ENCODE results near the gene TAB2. TPM values are rescaled to one million over a fixed set of nuclear protein-coding genes. Genes with fewer than 3 reads are reported as not detected.

TAB2 gene
- total RNA-seq, 1 donor from 2014 or later, result 51.0 TPM

GRCh38 chr6:149371154-149371553 is 53.6 kb downstream of the TAB2 start:
- no peak for DNase-seq (ENCODE audit: low spot score)

DNA sequence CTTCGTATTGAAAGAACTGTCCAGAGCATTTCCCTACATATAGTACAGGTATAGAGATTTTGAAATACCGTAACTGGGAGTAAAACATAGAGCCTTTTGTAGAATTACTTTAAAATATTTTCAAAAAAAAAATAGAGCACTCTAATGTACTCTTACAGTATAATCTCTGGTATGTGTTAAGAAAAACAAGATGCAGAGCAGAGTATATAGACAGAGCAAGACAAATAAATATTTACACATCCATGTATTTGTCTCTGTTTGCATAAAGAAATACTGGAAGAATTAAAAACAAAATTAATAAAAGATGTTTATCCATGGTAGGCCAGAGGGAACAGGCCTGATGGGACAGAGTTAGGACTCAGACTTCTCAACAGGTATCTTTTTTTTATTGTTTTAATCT is 54.5 kb downstream of the TAB2 start:
- no peak for DNase-seq (ENCODE audit: low spot score)

GRCh38 chr6:149373511-149373910 is 56.0 kb downstream of the TAB2 start:
- no peak for DNase-seq (ENCODE audit: low spot score)

DNA sequence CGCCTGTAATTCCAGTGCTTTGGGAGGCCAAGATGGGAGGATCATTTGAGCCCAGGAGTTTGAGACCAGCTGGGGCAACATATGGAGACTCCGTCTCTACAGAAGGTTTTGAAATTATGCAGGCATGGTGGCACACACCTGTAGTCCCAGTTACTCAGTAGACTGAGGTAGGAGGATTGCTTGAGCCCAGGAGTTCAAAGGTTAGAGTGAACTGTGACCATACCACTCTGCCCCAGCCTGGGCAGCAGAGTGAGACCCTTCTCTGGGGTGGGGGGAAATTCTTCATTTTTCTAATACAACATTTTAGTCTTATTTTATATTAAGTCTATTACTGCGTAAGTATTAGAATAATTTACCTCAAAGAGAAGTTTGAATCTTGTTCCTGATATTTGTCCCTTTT is 62.5 kb downstream of the TAB2 start:
- DNase-seq (ENCODE audit: low spot score), result no peak

DNA sequence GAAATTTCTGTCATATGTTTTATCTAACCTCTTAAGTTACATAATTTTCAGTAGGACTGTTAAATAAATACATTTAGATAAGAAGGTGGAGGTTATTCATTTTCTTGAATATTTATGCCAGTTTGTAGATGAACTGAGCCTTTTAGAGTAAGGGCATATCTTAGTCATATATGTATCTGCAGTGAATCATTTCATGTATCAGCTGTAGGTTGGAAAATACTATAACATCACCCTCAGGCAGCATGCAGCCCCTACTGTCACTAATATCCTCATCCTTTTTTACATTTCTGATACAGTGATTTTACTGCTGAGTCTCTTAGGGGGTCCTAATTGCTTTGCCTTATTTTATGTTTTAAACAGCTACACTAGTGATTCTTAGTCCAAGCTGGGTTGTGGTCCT is 63.0 kb downstream of the TAB2 start:
- no peak for DNase-seq (ENCODE audit: low spot score)

GRCh38 chr6:149383371-149383770 is 65.9 kb downstream of the TAB2 start:
- DNase-seq (ENCODE audit: low spot score), result no peak

DNA sequence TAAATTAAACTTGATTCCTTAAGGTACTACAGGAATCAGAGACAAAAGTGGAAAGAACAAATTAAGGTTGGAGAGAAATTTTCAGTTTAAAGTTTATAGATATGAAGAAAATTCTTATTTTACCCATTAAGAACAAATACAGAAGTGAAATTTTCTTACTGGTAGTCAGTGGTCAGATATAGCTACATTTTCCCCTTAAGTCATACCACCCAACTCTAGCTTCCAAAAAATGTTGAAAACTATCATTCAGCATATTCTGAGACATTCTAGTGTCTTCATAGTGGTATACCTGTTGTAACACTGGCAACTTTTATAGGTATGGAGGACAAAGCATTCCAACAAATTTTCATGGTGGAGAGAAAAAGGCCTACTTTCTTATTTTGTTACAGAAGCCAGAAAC is 67.0 kb downstream of the TAB2 start:
- DNase-seq (ENCODE audit: low spot score), result no peak

DNA sequence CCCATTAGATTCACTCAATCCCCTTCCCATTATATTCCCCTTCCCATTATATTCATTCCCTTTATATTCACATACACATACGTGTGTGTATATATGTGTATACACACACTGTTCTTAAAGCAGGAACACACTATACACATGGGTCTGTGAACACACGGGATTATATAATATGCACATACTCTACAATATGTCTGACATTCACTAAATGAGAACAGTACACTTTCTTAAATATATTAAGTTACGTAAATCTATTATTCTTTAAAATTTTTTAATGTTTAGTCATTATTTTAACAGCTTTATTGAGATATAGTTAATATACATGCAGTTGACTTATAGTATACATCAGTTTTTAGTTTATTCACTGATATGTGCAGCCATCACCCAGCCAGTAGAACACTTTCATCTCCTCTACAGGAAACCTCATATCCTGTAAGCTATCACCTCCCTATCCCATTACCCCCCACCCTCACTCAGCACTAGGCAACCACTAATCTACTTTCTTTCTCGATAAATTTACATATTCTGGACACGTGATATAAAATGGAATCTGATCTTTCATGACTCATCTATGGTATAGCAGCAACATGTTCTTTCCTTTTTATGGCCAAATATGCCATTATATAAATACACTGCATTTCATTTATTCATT is 68.6 kb downstream of the TAB2 start:
- no peak for DNase-seq (ENCODE audit: low spot score)

DNA sequence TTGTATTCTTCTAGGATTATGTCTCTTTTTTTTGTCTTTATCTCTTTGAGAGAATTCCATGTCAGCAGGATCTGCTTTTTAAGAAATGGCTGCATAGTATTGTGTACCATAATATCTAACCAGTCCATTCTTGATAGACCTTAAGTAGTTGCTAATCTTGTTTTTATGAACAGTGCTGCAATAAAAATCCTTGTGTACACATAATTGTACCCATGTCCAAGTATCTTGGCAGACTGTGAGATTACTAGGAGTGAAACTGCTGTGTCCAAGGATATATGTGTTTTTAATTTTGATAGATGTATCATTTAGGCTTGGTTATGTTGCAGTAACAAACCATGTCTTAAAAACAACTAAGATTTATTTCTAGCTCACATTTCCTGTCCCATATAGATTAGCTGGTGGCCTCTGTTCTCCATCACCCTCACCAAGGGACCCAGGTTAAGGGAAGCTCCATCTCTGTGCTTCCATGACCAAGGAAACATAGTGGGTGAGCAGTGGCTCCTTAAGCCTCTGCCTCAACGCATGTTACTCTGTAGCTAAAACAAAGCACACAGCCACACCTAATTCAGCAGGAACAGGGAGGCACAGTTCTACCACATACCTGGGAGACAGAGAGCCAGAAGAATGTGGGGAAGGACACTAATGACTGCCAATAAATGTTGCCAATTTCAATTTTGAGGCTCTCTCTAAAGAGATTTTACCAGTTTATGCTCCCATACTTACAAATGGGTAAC is 70.4 kb downstream of the TAB2 start:
- DNase-seq (ENCODE audit: low spot score), result no peak

DNA sequence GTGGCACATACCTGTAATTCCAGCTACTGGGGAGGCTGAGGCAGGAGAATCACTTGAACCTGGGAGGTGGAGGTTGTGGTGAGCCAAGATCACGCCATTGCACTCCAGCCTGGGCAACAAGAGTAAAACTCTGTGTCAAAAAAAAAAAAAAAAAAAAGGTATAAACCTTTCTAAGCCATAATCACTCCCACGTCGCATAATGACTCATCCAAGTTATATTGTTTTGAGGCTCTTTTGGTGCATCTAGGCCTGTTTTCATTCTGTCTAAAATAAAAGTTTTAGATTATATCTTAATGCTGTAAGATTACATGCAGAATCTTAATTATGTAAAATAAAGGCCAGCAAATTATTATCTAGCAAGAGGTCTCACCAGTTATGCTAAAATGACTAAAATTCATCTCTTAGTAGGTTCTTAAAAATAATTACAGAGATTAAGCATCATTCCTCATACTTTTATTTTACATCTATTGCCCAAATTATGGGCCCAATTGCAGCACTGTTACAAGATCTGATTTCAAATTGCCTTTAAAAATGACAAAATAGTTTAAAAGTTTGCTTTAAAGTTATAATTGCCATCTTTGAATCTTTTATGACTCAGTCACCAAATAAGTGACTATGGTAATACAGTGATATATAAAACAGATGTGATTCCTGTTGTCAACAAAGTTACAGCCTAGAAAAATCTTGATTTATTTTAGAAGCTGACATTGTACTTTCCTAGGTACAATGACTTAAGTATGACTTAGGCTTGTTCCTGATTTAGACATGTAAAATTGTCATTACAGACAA is 72.2 kb downstream of the TAB2 start:
- no peak for DNase-seq (ENCODE audit: low spot score)

- DNase-seq (ENCODE audit: low spot score), result no peak
These were observed 74.6 kb downstream of the TAB2 start for GRCh38 chr6:149392093-149392492.

DNA sequence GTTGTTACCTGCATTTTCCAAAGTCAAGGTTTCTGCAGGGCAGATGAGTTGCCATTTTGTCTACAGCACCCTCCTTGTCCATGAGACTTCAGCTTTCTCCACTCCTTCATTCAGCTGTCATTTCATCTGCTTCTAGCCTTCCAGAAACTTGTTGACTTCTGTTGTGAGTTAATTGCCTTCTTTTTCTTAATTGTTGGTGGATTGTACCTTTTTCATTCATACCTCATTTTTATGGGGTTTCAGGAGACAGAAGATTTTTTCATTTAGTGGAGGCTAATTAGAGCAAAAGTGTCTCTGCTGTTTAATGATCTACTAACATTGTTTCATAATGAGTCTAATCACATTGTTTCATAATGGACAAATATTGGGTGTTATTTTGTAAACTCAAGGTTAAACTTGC is 75.0 kb downstream of the TAB2 start:
- no peak for DNase-seq (ENCODE audit: low spot score)

DNA sequence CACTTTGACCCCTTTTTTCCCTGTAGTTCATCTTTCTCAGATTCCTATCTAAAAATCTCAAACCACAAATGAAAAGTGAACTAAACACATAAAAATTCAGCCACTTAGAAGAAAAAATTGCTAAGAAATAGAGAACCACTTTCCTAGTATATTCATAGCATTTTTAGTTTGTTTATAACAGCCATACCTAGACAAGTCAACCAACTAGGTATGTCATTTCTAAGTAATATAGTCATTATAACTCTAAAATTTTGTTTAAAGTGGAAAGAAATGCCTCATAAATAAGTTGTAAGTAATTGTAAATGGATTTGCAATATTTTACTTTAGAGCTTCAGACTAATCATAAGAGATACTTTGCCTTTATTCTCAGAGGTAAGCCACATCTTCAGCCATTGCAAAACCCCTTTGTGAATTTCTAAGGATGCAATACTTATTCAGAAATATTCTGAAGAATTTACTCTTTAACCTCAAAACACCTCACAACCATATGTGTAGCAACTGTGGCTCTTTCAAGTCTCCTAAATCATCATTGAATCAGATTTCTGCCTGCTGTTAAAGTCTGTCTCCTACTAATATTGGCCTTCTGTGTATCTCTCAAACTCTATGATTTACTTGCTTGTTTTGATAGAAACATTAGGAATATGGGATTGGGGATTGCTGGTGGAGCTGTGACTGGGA is 75.6 kb downstream of the TAB2 start:
- no peak for DNase-seq (ENCODE audit: low spot score)

- no peak for DNase-seq (ENCODE audit: low spot score)
These were observed 77.7 kb downstream of the TAB2 start for GRCh38 chr6:149395185-149395584.

GRCh38 chr6:149397384-149397783 is 79.9 kb downstream of the TAB2 start:
- no peak for DNase-seq (ENCODE audit: low spot score)

GRCh38 chr6:149400050-149400449 is 82.5 kb downstream of the TAB2 start, which contains the start of gene SUMO4:
Gene SUMO4 (plus strand): TSS chr6:149400262. CDS start chr6:149400392, 130 bp downstream.
- no peak for DNase-seq (ENCODE audit: low spot score)

DNA sequence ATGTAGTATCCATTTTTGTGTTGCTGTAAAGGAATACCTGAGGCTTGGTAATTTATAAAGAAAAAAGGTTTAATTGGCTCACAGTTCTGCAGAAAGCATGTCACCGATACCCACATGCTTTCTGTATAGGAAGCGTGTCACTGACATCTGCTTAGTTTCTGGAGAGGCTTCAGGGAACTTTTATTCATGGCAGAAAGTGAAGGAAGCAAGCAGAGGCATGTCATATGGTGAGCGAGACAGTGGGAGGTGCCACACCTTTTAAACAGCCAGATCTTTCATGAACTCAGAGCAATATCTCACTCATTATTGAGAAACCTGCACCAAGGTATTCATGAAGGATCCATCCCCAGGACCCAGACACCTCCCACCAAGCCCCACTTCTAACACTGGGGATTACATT is 86.0 kb downstream of the TAB2 start:
- no peak for DNase-seq (ENCODE audit: low spot score)

GRCh38 chr6:149405823-149406765 is 88.6 kb downstream of the TAB2 start:
- DNase-seq (ENCODE audit: low spot score), result peak; percentile 6

GRCh38 chr6:149409617-149410016 is 92.1 kb downstream of the TAB2 start:
- no peak for DNase-seq (ENCODE audit: low spot score)

DNA sequence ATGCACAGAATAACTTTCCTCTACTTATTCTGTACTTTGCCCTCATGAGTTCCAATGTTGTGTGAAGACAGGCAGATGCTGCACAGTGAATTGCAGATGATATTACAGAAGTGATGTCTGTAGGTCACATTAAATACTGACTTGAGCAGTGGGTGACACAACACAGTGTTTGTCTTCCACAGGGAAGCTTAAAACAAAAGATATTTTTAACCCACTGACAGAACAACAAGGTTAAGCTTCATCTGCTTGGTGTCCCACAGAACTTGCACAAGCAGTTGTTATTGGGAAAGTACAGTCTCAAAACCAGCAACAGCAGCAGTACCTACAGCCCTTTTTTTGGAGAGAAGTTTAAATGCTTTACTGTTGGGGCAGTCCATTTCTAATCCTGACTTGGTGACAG is 93.0 kb downstream of the TAB2 start:
- DNase-seq (ENCODE audit: low spot score), result no peak

DNA sequence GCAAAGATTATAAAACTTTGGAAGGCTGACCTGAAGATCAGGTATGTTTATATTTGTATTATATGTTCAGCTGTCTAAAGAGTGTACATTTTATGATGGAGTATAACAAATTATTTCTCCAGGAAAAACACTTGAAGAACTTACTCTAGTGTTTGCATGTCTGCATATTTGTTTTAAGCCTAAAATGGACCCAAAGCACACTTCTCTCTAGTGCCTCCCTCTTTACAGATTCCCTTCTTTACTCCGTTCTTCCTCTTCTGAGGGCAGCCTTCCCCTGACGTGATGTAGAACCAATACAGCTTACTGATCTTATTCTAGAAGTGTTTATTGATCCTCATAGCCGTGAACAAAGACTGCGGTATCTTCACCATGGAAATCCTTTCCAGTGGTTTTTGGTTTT is 96.5 kb downstream of the TAB2 start:
- DNase-seq (ENCODE audit: low spot score), result no peak
